Uterus (tissue), 4 donors: Measurements from ENCODE around the gene PRPF38B. TPM values are rescaled to one million over a fixed set of nuclear protein-coding genes. Genes with fewer than 3 reads are reported as not detected.

ENCODE experiments used
- DNase-seq, 2 donors: peaks; one replicate each; pipeline ENCODE4 v3.0.0-alpha.2; 2019 to 2020
- H3K27ac ChIP-seq, 2 donors: fragments of 200-600 bp; sonication (generic); 1 replicate in 1 of 2; 2 replicates in 1 of 2; pipeline ENCODE4 v1.5.1; 2016 to 2018
- H3K27me3 ChIP-seq, 2 donors: fragments of 200-600 bp; sonication (generic); one replicate each; pipeline ENCODE4 v1.5.1; 2018 to 2019; ENCODE audit warnings: control low read depth in 1 of 2
- H3K36me3 ChIP-seq, 2 donors: fragments of 200-600 bp; sonication (generic); one replicate each; pipeline ENCODE4 v1.5.1; 2019; ENCODE audit warnings: control low read depth in 1 of 2
- H3K4me1 ChIP-seq, 2 donors: fragments of 200-600 bp; sonication (generic); one replicate each; pipeline ENCODE4 v1.5.1; 2018 to 2019; ENCODE audit warnings: control low read depth in 1 of 2
- H3K4me3 ChIP-seq, 2 donors: fragments of 200-600 bp; sonication (generic); 1 replicate in 1 of 2; 2 replicates in 1 of 2; pipeline ENCODE4 v1.5.1; 2018 to 2019; ENCODE audit warnings: mild to moderate bottlenecking in 1 of 2
- H3K9me3 ChIP-seq, 2 donors: fragments of 200-600 bp; sonication (generic); one replicate each; pipeline ENCODE4 v1.5.1; 2019; ENCODE audit warnings: control low read depth in 1 of 2
- POLR2A ChIP-seq, 2 donors: fragments of 450-650 bp; IDR thresholded peaks; one replicate each; pipeline ENCODE4 v1.6.1; 2016; ENCODE audit warnings: antibody characterized with exemption in 2 of 2, mild to moderate bottlenecking in 1 of 2, moderate library complexity in 1 of 2
- intact Hi-C: fragments of 100-400 bp; cut with DNase I; formaldehyde crosslinking; loops from one replicate; pipeline ENCODE4 v1.15.1; 2023; ENCODE audit warnings: low total_unique reads
- total RNA-seq, 4 donors: library from RNA; depleted of rRNA in 3 of 4; stranded (reverse); fragments of >200 nt in 3 of 4; gene quantifications; one replicate each; pipeline versions ENCODE4 v1.1.0 to v1.2.4, GENCODE V29; 2014 to 2023
- TF ChIP-seq, protein P1 (sequence below), 4 experiments: fragments of 200-600 bp in 2 of 4; fragments of 450-650 bp in 2 of 4; sonication (generic) in 2 of 4; IDR thresholded peaks; one replicate each; pipeline ENCODE4 v1.5.1; 2016 to 2019; ENCODE audit warnings: antibody characterized with exemption in 4 of 4, mild to moderate bottlenecking in 2 of 4, moderate library complexity in 1 of 4
- donor health status: DM: yes; HTN: yes; CAD: no.

PRPF38B gene
- total RNA-seq, 4 donors from 2014 or later = 6.7 to 40.0 (median 29.1) TPM

DNA sequence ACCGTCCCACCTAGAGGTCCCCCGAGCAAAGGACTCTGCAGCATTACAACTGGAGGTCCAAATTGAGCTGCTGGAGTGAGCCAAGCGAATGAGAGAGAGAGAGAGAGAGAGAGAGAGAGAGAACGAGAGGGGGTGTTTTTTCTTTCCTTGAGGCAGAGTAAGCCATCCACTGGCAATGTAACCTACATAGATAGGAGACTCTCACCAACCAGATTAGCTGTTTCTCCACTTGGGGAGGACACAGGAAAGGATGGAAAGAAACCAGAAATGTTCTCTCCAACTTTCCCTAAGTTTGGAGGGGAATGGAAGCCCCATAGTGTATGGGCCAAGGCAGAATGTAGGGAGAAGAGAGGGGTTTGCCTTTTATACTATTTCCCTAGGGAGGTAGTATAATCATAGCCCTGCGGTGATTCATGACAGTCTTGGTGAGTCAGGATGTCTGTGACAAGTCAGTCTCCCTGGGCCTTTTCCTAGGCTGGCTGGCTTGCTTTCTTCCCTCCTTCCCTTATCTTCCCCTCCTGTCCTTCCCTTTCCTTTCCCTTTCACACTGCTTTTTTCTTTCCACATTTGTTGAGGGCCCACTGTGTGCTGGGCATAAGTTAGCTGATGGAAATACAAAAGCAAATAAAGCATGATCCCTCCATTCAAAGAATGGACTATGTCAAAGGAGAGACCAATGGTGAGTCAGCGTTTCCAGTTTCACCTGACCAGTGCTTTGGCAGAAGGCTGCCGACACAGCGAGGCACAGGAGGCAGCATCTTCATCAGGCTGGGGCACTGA, 27.7 kb downstream of the PRPF38B start:
- no peak overlapping the region for H3K4me3 ChIP-seq
- intact Hi-C loops = no loop called here
- H3K9me3 ChIP-seq = no peaks in the 10 kb centered on the region
- no peak for DNase-seq
- no peaks in the 10 kb centered on the region for H3K36me3 ChIP-seq
- no peaks in the 10 kb centered on the region for H3K4me1 ChIP-seq
- TF ChIP-seq POLR2A (IDR thresholded peaks at IDR 0.05) = no peak
- TF ChIP-seq, protein P1, sequence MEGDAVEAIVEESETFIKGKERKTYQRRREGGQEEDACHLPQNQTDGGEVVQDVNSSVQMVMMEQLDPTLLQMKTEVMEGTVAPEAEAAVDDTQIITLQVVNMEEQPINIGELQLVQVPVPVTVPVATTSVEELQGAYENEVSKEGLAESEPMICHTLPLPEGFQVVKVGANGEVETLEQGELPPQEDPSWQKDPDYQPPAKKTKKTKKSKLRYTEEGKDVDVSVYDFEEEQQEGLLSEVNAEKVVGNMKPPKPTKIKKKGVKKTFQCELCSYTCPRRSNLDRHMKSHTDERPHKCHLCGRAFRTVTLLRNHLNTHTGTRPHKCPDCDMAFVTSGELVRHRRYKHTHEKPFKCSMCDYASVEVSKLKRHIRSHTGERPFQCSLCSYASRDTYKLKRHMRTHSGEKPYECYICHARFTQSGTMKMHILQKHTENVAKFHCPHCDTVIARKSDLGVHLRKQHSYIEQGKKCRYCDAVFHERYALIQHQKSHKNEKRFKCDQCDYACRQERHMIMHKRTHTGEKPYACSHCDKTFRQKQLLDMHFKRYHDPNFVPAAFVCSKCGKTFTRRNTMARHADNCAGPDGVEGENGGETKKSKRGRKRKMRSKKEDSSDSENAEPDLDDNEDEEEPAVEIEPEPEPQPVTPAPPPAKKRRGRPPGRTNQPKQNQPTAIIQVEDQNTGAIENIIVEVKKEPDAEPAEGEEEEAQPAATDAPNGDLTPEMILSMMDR (IDR thresholded peaks at IDR 0.05) = no peak
- H3K27me3 ChIP-seq = no peaks in the 10 kb centered on the region
- H3K27ac ChIP-seq = no peak overlapping the region

DNA sequence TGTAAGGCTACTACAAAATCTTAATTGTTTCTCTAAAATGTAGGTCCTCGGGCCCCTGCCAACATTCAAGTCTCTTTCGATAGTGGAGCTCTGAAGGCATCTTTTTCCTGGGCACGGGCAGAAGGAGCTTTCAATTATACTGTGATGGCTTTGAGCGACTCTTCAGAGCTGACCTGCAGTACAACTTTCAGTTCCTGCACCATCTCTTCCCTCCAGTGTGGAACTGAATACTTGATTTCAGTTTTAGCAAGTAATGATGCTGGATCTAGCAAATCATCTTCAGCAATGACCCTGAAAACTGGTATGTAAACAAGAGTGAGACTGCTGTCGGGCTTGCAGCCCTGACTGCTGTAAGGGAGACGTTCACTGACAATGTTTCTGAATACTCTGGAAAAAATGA, 30.2 kb downstream of the PRPF38B start:
- Histone ChIP-seq H3K9me3 (no peaks in the 10 kb centered on the region), H3K27me3 (no peaks in the 10 kb centered on the region), H3K4me1 (no peaks in the 10 kb centered on the region), H3K27ac (no peak overlapping the region), H3K4me3 (no peak overlapping the region), H3K36me3 (no peaks in the 10 kb centered on the region)
- intact Hi-C loops = no loop called here
- TF ChIP-seq POLR2A (IDR thresholded peaks at IDR 0.05) = no peak
- TF ChIP-seq, protein P1 (IDR thresholded peaks at IDR 0.05) = no peak
- no peak for DNase-seq

DNA sequence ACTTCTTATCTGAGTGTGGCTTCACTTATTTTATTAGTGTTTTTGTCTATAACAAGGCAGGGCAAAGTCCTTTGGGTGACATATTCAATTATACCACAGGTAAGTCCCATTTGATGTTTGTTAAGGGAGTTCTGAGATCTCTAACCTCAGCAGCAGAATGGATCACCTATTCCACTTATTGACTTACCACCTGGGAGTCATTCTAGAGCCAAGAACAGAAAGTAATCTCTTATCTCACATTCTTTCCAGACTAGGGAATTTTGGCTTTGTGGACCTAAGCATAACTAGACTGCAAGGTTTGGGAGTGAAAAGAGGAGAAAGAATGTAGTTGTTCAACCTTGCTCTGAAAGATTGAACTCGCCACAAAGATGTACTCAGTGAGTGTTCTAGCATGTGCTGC, 33.8 kb downstream of the PRPF38B start:
- H3K9me3 ChIP-seq = no peaks in the 10 kb centered on the region
- no peaks in the 10 kb centered on the region for H3K36me3 ChIP-seq
- H3K4me3 ChIP-seq = no peak overlapping the region
- intact Hi-C loops = no loop called here
- no peaks in the 10 kb centered on the region for H3K4me1 ChIP-seq
- no peaks in the 10 kb centered on the region for H3K27me3 ChIP-seq
- DNase-seq = no peak
- H3K27ac ChIP-seq = no peak overlapping the region
- TF ChIP-seq, protein P1 (IDR thresholded peaks at IDR 0.05) = no peak
- TF ChIP-seq POLR2A (IDR thresholded peaks at IDR 0.05) = no peak

DNA sequence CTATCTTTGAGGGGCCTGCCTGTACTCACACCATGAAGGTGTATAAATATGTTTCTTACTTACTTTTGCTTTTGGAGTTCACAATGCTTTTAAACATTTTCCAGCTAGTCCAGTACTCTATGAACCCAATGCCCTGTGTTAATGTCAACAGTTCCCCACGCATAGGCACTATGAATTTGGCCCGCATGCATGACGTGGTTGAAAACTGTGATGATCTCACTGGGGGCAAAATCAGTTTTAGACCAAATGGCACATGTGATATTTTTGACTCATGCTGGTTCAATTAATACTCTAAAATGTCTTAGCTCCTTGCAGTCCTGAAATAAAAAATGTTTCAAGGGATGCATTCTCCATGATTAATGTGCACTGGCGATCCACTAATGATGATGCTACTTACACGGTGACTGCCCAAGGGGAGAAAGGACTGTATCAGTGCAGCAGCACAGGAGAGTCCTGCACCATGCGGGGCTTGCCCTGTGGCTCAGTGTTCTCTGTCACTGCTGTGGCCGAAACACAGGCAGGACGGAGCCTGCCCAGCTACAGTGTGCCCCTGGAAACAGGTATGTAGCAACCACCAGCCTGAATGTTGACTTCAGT, 36.3 kb downstream of the PRPF38B start:
- DNase-seq = no peak
- Histone ChIP-seq H3K9me3 (no peaks in the 10 kb centered on the region), H3K4me3 (no peak overlapping the region), H3K27me3 (no peaks in the 10 kb centered on the region), H3K27ac (no peak overlapping the region), H3K36me3 (no peaks in the 10 kb centered on the region), H3K4me1 (no peaks in the 10 kb centered on the region)
- intact Hi-C loops = no loop called here
- TF ChIP-seq, protein P1 (IDR thresholded peaks at IDR 0.05) = no peak
- no peak for TF ChIP-seq POLR2A (IDR thresholded peaks at IDR 0.05)

DNA sequence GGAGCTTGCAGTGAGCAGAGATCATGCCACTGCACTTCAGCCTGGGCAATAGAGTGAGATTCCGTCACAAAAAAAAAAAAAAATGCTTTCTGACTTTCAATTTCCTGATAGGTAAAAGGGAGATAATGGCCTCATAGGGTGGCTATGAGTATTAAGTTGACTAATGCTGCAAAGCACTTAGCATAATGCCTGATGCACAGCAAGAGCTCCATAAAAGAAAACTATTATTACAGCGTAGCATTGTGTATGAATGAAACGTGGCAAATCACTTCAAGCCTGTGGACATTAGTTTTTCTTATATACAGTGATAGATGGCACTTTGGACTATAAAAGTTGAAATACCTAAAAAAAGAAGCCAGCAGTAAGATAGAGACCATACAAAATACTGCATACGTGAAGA, 37.4 kb downstream of the PRPF38B start:
- intact Hi-C loops = no loop called here
- H3K4me3 ChIP-seq = no peak overlapping the region
- no peak overlapping the region for H3K27ac ChIP-seq
- no peaks in the 10 kb centered on the region for H3K9me3 ChIP-seq
- no peaks in the 10 kb centered on the region for H3K36me3 ChIP-seq
- H3K4me1 ChIP-seq = no peaks in the 10 kb centered on the region
- DNase-seq = no peak
- no peak for TF ChIP-seq POLR2A (IDR thresholded peaks at IDR 0.05)
- TF ChIP-seq, protein P1 (IDR thresholded peaks at IDR 0.05) = no peak
- no peaks in the 10 kb centered on the region for H3K27me3 ChIP-seq
